HG03460 (cell line): ENCODE data around the gene PDPK1.
"Not testable (repeated sequence)": the region's sequence is repeated elsewhere in the genome, so short reads cannot be mapped to it uniquely, and the experiment has no call there.

Experiments
- ATAC-seq: cut with Tn5 transposase; IDR thresholded peaks from one replicate; pipeline ENCODE4 v1.9.1; 2021; ENCODE audit not compliant: unreplicated experiment

Gene PDPK1

GRCh38 chr16:2523801-2524231 is 14.0 kb upstream of the PDPK1 start:
- ATAC-seq = no peak

- ATAC-seq = no peak
Measured at GRCh38 chr16:2524339-2524938, 13.4 kb upstream of the PDPK1 start.

DNA sequence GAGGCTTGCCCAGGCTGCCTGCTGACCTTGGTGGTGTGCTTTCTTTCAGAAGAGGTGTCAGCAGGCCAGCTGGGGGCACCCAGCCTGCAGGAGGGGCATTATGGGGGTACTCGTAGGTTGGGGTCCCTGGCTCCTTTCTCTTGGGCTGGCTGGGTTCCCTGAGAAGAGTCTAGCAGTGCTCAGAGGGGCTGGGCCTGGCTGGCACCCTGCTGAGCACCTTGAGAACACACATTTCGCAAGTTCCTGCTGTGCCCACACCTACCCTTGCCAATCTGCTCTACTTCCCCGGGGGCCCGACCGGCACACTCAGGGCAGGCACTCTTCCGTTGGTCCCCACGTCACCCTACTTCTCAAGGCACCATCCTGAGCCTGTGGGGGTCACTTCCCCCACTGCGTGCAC is 11.7 kb upstream of the PDPK1 start:
- no peak for ATAC-seq

- ATAC-seq = no peak
Measured at GRCh38 chr16:2527071-2527783, 10.6 kb upstream of the PDPK1 start.

DNA sequence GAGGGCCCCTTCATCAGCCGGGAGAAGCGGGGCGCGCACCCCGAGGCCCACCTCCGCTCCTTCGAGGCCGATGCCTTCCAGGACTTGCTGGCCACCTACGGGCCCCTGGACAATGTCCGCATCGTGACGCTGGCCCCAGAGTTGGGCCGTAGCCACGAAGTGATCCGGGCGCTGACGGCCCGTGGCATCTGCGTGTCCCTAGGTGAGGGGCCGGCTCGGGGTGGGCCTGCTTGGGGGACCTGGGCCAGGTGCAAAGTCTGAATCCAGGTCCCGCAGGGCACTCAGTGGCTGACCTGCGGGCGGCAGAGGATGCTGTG is 10.1 kb upstream of the PDPK1 start:
- no peak for ATAC-seq

DNA sequence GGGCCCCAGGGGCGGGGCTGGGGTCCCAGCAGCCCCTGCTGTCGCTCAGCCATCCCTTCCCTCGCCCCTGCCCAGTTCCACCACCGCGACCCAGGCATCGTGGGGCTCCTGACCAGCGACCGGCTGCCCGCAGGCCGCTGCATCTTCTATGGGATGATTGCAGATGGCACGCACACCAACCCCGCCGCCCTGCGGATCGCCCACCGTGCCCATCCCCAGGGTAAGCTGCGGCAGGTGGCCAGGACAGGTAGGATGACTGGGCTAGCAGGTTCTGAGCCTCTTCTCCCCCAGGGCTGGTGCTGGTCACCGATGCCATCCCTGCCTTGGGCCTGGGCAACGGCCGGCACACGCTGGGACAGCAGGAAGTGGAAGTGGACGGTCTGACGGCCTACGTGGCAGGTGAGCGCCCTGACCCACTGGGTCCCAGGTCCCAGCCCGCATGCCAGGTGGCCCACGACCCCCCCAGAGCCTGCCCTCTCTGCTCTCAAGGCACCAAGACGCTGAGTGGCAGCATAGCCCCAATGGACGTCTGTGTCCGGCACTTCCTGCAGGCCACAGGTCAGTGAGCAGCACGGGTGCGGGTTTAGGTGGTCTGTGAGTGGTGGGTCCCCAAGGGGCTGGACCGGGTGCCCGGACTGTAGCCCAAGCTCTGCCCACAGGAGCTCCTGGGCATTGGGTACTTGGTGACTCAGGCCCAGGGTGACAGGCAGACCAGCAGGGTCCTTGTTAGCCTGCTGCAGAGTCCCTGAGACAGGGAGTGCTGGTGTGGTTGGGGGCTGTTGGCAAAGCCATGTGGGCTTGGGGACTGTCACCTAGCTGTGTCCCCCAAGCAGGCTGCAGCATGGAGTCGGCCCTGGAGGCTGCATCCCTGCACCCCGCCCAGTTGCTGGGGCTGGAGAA is 9.4 kb upstream of the PDPK1 start:
- no peak for ATAC-seq

- ATAC-seq = no peak
Measured at GRCh38 chr16:2529061-2529931, 8.5 kb upstream of the PDPK1 start.

GRCh38 chr16:2529961-2530628 is 7.7 kb upstream of the PDPK1 start:
- no peak for ATAC-seq

GRCh38 chr16:2530629-2531318 is 7.0 kb upstream of the PDPK1 start:
- no peak for ATAC-seq

DNA sequence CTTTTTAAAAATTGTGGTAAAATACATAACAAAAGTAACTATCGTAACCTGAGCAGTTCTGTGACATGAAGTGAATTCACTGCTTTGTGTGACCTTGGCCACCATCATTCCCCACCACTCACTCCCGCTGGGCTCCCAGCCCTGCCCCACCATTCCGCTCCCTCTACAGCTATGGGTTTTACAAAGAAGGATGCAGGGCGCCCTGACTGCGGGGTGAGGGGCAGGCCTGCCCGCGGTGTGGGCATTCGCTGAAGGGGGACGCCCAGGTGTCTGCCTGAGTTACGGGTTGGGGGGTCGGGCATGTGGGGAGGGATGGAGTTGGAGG is 6.5 kb upstream of the PDPK1 start, which contains the start of gene CEMP1:
Gene CEMP1 (minus strand): TSS at position 38 of the 325 bp plus-strand sequence. CDS start 335 bp downstream, outside the sequence.
- ATAC-seq = peak; percentile 4

GRCh38 chr16:2531696-2532493 is 5.9 kb upstream of the PDPK1 start:
- ATAC-seq = peak; percentile 79

DNA sequence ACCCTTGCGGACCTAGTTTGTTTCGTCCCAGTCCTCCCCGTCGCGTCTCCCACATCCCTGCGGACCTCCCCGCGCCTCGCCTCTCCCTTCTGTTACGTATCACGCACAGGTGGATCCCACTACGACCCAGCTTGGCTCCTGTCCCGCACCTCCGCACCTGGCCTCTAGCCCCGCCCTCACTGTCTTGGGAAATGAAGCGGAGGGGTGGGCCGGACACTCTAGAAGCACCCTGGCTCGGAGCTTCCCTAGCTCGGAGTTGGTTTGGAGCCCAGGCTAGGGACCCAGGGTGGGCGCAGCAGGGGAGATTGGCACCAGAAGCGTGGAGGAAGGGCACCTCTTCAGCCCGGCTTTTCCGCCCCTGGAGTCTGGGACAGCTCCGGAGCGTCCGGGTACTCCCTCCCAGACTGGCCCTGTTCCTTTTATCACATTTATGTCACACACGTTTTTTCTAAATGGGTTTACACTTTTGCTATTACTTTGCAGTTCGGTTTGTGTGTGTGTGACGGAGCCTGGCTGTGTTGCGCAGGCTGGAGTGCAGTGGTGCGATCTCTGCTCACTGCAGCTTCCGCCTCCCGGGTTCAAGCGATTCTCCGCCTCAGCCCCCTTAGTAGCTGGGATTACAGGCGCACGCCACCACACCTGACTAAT is 5.2 kb upstream of the PDPK1 start:
- ATAC-seq = no peak

DNA sequence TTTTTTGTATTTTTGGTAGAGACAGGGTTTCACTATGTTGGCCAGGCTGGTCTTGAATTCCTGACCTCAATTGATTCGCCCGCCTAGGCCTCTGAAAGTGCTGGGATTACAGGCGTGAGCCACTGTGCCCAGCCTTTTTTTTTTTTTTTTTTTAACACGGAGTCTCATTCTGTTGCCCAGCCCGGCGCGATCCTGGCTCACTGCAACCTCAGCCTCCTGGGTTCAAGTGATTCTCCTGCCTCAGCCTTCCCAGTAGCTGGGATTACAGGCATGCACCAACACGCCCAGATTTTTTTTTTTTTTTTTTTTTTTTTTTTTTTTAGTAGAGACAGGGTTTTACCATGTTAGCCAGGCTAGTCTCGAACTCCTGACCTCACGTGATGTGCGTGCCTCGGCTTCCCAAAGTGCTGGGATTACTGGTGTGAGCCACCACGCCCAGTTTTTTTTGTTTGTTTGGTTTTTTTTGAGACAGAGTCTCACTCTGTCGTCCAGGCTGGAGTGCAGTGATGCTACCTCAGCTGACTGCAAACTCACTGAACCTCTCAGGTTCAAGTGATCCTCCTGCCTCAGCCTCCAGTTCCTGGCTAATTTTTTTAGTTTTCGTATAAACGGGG is 4.6 kb upstream of the PDPK1 start:
- not testable (repeated sequence) for ATAC-seq

DNA sequence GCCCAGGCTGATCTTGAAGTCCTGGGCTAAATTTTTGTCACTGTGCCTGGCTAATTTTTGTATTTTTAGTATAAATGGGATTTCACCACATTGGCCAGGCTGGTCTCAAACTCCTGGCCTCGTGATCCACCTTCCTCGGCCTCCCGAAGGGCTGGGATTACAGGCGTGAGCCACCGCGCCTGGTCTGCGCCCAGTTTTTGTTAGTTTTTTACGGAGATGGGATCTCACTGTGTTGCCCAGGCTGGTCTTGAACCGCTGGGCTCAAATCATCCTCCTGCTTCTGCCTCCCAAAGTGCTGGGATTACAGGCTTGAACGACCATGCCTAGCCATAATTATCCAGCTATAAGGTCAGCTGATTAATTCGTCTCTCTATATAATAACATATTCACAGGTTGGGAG is 3.9 kb upstream of the PDPK1 start:
- ATAC-seq = no peak

DNA sequence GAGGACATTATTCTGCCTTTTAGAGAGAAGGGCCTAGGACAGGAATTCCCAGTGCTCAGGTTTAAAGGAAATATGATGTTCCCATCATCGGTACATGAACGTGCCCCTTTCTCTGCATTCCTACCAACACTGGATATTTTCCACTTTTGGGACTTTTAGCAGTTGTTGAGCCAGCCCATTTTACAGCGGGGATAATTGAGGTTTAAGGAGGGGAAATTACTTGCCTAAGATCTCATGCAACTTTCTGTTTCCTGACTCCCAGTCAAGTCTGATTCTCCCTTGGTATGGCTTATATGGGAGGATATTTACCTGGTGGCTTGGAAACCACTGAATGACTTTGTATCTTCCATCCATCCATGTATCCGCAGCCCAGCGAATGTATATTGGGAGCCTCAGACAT is 3.5 kb upstream of the PDPK1 start:
- ATAC-seq = not testable (repeated sequence)

DNA sequence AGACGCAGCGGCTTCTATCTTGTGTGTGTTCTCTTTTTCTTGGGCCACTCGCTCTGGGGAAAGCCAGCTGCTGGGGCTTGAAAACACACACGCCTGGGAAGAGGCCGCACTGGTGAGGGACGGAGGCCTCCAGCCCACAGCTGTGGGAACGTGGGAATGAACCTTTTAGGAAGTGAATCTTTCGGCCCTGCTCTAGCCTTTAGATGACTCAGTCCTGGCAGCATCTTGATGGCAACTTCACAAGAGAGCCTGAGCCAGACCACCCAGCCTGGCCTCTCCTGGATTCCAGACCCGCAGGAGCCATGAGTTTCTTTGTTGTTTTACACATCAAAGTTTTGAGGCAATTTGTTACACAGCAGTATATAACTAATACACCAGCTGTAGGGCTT is 2.2 kb upstream of the PDPK1 start:
- ATAC-seq = no peak

DNA sequence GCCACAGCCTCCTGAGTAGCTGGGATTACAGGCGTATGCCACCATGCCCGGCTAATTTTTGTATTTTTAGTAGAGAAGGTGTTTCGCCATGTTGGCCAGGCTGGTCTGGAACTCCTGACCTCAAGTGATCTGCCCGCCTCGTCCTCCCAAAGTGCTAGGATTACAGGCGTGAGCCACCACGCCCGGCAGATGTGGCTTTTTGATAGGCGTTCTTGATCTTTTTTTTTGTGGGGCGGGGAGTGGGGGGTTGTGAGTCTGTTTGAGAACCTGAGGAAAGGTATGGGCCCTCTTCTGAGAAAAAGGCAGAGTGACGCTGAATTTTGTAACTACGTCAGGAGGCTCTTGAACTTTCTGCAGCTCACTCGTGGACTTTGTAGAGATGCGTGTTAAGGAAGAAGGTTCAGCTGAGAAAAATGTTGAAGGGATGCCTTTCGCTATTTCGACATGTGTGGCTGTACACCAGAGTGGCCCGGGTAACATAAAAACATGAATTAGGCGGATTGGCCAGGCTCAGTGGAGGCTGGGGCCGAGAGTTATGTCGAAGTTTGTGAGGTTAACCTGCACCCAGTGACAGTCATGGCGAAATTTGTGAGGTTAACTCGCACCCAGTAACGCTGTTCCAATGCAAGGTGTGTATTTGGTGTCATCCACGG is 1.5 kb downstream of the PDPK1 start:
- ATAC-seq = not testable (repeated sequence)
